Activated naive CD4-positive, alpha-beta T cell (primary cell): Measurements from ENCODE around the gene CSNK1D.

ENCODE experiments used
- DNase-seq, 4 experiments: peaks; one replicate each; lab custom pipeline; 2025; lab: John Stamatoyannopoulos, UW

CSNK1D gene

GRCh38 chr17:82310877-82311276, 37.4 kb upstream of the CSNK1D start:
- DNase-seq = no peak

DNA sequence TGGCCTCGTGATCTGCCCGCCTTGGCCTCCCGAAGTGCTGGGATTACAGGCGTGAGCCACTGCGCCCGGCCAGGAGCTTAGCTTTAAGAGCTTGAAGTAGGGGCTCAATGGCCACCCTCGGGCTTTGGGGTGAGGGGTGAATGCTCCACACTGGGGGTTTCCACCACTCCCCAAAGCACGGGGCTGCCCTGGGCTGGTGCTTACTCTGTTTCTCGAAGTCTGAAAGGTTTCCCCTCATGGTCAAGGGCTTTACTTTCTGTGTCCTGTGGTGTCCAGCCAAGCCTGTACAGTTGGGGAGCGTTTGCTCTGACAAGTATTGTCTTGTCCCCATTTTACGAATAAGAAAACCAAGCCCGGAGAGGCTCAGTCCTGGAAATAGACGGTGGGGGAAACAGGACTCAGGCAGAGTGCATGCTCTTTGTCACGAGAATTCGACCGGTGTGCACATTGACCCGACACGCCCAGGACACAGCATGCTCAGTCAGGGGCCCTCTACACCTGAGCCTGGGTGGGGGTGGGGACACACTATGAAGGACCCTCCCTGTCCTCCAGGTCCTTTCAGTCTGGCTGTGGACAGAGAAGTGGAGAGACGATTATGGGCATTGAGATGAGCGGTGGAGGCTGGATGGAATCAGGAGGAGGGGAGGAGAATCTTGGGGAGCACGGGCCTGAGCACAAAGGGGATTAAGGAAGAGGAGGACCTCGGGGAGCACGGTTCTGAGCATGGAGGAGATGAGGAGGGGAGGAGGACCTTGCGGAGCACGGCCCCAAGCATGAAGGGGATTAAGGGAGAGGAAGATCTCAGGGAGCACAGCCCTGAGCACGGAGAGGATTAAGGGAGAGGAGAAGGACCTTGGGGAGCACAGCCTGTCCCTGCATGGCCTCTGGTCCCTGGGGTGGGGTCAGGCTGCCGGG, 36.4 kb upstream of the CSNK1D start:
- no peak for DNase-seq

- no peak for DNase-seq
Observed at GRCh38 chr17:82305727-82306300, 32.3 kb upstream of the CSNK1D start.

GRCh38 chr17:82304826-82305726, 31.6 kb upstream of the CSNK1D start:
- no peak for DNase-seq

GRCh38 chr17:82303944-82304808, 30.7 kb upstream of the CSNK1D start:
- no peak for DNase-seq

- peak in 1 of 4 experiments; percentile 21 for DNase-seq
Observed at GRCh38 chr17:82302991-82303943, 29.8 kb upstream of the CSNK1D start.

GRCh38 chr17:82302568-82302963, 29.1 kb upstream of the CSNK1D start:
- no peak for DNase-seq

- DNase-seq = peak in 2 of 4 experiments; percentile 24 to 37
Observed at GRCh38 chr17:82301916-82302567, 28.5 kb upstream of the CSNK1D start.

- DNase-seq = no peak
Observed at GRCh38 chr17:82301300-82301915, 27.9 kb upstream of the CSNK1D start.

- peak in 2 of 4 experiments; percentile 53 to 64 for DNase-seq
Observed at GRCh38 chr17:82300707-82301270, 27.3 kb upstream of the CSNK1D start.

GRCh38 chr17:82300228-82300627, 26.7 kb upstream of the CSNK1D start:
- DNase-seq = no peak

GRCh38 chr17:82299452-82299851, 26.0 kb upstream of the CSNK1D start:
- DNase-seq = peak in 1 of 4 experiments; percentile 24

GRCh38 chr17:82298538-82299421, 25.3 kb upstream of the CSNK1D start:
- DNase-seq = peak in 1 of 4 experiments; percentile 20

DNA sequence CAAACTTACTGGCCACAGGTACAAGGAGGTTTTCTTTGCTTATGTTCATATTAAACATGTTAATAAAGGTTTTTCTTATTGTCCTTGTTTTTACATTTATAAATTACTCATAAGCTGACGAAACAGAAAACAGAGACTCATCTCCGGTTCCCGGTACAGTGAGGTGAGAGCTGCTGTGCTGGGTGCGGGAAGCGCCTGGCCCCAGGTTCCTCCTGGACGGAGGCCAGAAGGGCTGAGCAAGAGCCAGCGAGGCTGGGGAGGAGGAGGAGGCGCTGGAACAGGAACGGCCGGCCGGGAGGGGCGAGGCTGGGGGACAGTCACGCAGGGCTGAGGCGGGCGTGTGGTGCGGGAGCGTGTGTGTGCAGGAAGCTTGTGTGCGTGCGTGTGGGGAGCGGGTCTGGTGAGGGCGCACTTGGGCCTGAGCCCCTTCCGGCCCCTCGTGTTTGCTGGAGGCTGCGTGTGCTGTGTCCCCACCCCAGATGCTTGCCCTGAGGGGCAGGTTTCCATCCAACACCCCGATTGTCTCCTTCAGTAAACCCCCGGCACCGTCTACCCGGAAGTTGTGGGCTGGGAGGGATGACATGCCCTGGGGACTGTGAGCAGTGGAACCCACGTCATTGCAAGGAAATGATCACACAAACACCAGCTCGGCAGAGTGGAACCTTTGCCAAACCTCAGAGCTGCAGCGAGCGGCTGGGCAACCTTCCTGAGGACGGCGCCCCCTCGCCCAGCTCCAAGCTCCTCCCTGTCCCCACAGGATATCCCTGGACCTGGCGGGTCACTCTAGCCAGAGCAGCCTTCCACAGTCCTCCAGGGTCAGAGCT, 24.4 kb upstream of the CSNK1D start:
- DNase-seq = peak; percentile 71 to 87 (median 78)

GRCh38 chr17:82297280-82297713, 23.8 kb upstream of the CSNK1D start:
- DNase-seq = peak in 3 of 4 experiments; percentile 53 to 56 (median 54)

DNA sequence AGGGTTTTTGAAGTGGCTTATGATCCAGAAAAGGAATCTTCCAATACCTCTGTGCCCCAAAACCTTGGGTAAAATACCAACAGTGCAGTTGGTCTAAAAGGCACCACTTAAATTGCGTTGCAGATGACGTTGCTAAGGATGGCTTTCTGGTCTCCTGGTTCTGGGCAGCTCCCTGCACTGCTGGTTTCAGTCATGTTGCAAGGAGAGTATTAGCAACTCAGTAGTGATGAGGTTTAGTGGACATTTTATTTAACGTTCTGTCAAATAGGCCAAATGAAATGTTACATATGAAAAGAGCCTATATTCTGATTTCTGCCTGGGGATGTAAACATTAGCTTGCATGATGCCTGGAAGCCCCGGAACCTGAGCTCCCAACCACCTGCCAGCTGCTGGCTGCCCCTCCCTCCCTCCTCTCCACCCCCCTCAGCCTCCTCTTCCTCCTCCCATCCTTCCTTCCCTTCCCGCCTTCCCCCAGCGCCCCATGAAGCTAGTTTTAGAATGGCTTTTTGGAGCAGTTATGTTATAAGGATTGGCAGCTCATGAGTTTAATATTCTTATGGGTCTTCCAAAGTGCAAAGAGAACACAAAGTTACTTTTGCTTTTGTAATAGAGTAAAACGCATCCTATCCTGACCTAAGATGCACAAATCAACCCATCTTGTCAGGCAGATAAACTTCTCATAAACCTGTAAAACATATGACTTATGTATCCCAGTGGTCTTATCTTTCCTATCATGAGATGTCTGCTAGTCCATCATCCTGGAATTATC, 23.2 kb upstream of the CSNK1D start:
- DNase-seq = no peak
